ENCODE data around the gene PLXNA4.

- no peak for TF ChIP-seq CTCF (conservative IDR thresholded peaks at IDR 0.05; ENCODE audit: low read depth, low read length)
- TF ChIP-seq EZH2 (IDR thresholded peaks at IDR 0.05; ENCODE audit: borderline replicate concordance, low read depth, low read length, poor library complexity, severe bottlenecking) = no peak
These were observed 155.7 kb downstream of the PLXNA4 start for GRCh38 chr7:132420527-132420926.

Measured in A673 (cell line).